ENCODE results near the gene TOX2.

TOX2 gene

GRCh38 chr20:44023515-44024371 lies 109.1 kb downstream of the TOX2 start:
- no peak for DNase-seq

- DNase-seq, result no peak
These were observed 110.3 kb downstream of the TOX2 start for GRCh38 chr20:44024820-44025580.

GRCh38 chr20:44025756-44026155 lies 111.1 kb downstream of the TOX2 start:
- DNase-seq, result no peak

GRCh38 chr20:44026647-44027342 lies 112.1 kb downstream of the TOX2 start:
- DNase-seq, result no peak

GRCh38 chr20:44027343-44028002 lies 112.8 kb downstream of the TOX2 start:
- no peak for DNase-seq

GRCh38 chr20:44028003-44028730 lies 113.5 kb downstream of the TOX2 start:
- no peak for DNase-seq

- no peak for DNase-seq
These were observed 114.5 kb downstream of the TOX2 start for GRCh38 chr20:44028868-44029847.

GRCh38 chr20:44029848-44030230 lies 115.2 kb downstream of the TOX2 start:
- DNase-seq, result no peak

- no peak for DNase-seq
These were observed 115.7 kb downstream of the TOX2 start for GRCh38 chr20:44030394-44030793.

GRCh38 chr20:44031001-44031574 lies 116.4 kb downstream of the TOX2 start:
- DNase-seq, result no peak

GRCh38 chr20:44031781-44032582 lies 117.3 kb downstream of the TOX2 start:
- no peak for DNase-seq

GRCh38 chr20:44032583-44033331 lies 118.1 kb downstream of the TOX2 start:
- DNase-seq, result no peak

- DNase-seq, result no peak
These were observed 118.7 kb downstream of the TOX2 start for GRCh38 chr20:44033344-44033743.

- DNase-seq, result no peak
These were observed 119.2 kb downstream of the TOX2 start for GRCh38 chr20:44033873-44034272.

GRCh38 chr20:44034451-44034850 lies 119.8 kb downstream of the TOX2 start:
- no peak for DNase-seq

GRCh38 chr20:44034965-44035635 lies 120.4 kb downstream of the TOX2 start:
- no peak for DNase-seq

- no peak for DNase-seq
These were observed 121.3 kb downstream of the TOX2 start for GRCh38 chr20:44035924-44036323.

GRCh38 chr20:44036441-44036840 lies 121.8 kb downstream of the TOX2 start:
- DNase-seq, result no peak
